Measurements from ENCODE around the gene MACROD1. TPM values are rescaled to one million over a fixed set of nuclear protein-coding genes. Genes with fewer than 3 reads are reported as not detected.

The MACROD1 gene
- total RNA-seq, 1 experiment from 2014 or later, result 30.9 TPM

DNA sequence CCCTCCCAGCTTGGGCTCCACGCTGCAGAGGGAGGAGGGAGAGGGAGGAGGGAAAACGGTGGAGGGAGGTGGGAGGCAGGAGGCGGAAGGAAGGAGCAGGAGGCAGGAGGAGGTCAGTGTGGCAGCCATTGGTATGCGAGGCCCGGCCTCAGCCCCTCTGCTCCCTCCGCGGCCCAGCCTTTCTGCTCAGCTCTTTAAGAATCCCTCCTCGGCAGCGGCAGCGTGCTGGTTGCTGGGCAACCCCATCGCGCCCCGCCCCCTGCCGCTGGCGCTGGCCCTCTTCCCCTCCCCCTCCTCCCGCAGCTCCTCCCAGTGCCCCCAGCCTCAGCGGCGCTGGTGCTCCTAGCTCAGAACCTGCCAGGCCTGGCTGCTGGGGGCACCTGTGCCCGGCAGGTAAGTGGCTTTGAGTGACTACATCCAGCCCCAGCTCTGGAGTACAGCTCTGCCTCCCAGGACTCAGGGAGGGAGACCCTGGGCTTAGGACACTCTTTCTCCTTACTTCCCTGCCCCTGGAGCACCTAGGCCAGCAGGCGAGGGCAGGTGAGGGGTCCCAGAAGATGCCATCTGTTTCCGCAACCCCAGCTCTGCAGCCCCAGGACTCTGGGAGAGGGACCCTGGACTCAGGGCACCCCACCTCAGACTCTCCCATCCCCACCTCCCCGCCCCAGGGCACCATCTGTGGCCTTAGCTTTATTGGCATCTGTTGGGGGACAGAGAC, 137.4 kb downstream of the MACROD1 start:
- DNase-seq, result peak; percentile 95
- H3K27me3 ChIP-seq (ENCODE audit: control insufficient read depth, insufficient read depth, low read length), result peaks cover 19% of the 10 kb centered on the region
- H3K4me3 ChIP-seq (ENCODE audit: insufficient read depth, low read depth, low read length), result no peak overlapping the region
- no peaks in the 10 kb centered on the region for H3K36me3 ChIP-seq (replicated peaks; ENCODE audit: control insufficient read depth, insufficient read depth, low read length)

DNA sequence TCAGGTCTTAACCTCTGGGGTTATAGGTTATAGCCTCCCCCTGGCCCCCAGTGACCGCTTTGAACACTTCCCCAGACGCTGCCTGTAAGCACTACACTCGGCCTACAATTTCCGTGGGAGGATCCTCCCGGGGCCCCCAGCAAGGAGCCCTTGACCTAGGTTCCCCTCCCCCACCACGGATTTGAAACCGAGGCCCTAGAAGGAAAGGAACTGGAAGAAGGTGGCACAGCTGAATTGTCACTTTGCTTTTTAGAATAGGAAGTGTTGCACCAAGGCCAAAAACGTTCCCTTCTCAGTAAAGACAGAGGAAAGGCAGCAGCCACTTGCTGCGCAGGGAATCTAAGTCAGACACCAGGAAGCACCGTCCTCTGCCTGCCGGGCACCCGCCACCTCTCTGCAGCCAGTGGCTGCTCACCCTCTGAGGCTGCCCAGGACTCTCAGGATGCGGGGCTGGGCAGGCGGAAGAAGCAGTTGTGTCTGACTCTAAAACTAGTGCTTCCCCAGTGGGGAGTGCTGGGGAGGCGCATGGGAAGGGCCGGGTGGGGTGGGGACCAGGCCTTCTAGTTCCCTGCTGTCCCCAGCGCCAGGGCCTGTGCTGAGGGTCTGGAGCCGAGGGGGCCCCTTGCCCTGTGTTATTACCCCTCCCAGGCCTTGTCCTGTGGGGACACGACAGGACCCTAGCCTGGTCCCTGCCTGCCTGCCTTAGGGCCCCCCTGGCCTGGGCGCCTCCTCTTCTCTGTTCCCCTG, 138.1 kb downstream of the MACROD1 start:
- Histone ChIP-seq H3K36me3 (replicated peaks; ENCODE audit: control insufficient read depth, insufficient read depth, low read length) (no peaks in the 10 kb centered on the region), H3K4me3 (ENCODE audit: insufficient read depth, low read depth, low read length) (no peak overlapping the region), H3K27me3 (ENCODE audit: control insufficient read depth, insufficient read depth, low read length) (peaks cover 16% of the 10 kb centered on the region)
- no peak for DNase-seq

- H3K27me3 ChIP-seq (ENCODE audit: control insufficient read depth, insufficient read depth, low read length), result peaks cover 9% of the 10 kb centered on the region
- no peak for DNase-seq
- H3K36me3 ChIP-seq (replicated peaks; ENCODE audit: control insufficient read depth, insufficient read depth, low read length), result no peaks in the 10 kb centered on the region
- H3K4me3 ChIP-seq (ENCODE audit: insufficient read depth, low read depth, low read length), result no peak overlapping the region
Measured at GRCh38 chr11:64026575-64027205, 139.2 kb downstream of the MACROD1 start.

DNA sequence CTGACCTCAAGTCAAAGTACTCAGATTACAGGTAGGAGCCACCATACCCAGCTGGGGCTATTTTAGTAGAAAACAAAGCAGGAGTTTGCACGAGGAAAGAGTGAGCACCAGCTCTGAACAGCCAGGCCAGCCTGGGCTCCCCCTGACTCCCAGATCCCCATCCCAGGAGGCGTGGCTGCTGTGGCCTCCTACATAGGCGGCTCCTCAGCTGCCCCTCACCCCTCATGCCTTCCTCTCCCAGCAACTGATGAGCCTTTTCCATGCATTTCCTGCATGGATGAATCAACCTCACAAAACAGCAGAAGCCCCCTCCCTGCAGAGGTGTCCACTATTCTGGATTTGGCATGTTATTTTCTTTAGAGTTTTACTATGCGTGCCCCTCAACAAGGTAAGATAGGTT, 140.7 kb downstream of the MACROD1 start:
- H3K36me3 ChIP-seq (replicated peaks; ENCODE audit: control insufficient read depth, insufficient read depth, low read length), result no peaks in the 10 kb centered on the region
- H3K4me3 ChIP-seq (ENCODE audit: insufficient read depth, low read depth, low read length), result no peak overlapping the region
- peak; percentile 88 for DNase-seq
- H3K27me3 ChIP-seq (ENCODE audit: control insufficient read depth, insufficient read depth, low read length), result peaks cover 5% of the 10 kb centered on the region

DNA sequence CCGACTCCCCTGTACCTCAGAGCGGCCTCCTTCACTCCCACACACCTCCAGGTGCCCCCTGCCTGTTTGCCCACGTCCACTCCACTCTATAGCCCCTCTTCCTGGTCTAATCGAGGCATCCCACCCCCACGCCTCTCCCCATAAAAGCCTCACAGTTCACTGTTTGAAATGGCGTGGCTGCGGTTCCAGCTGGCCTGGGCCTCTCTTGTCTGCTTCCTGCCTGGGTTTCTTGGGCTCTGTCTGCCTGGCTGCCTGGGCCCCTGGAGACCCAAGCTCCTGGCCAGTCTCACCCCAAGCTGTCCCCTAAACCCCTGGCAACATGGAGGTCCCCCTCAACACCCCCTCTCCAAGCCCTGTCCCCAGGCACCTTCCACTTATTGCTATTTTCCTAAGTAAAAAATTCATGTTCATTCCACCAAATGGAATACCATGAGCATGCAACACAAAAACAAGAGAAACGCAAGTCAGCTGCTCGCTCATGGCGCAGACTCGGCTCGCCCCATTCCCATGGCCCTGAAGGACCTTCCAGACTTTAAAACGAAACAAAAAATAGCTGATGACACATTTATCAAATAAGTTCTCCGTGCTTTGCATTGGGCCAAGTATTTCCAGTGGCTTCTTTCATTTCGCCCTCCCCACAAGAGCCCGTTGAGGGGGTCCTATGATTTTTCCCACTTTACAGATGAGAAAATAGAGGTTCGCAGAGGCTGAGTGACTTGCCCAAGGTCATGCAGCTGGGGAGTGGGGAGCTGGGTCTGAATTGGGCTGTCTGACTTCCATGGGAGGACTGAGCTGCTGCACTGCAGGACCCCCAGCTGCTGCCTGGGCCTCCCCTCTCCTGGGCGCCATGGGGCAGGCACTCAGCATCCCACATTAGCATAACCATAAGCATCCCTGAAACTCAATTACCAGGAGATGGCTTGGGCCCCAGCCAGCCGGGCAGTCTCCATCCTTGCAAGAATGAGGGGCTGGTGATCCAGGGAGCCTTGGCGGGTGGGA, 141.9 kb downstream of the MACROD1 start:
- no peak overlapping the region for H3K4me3 ChIP-seq (ENCODE audit: insufficient read depth, low read depth, low read length)
- DNase-seq, result no peak
- no peaks in the 10 kb centered on the region for H3K36me3 ChIP-seq (replicated peaks; ENCODE audit: control insufficient read depth, insufficient read depth, low read length)
- H3K27me3 ChIP-seq (ENCODE audit: control insufficient read depth, insufficient read depth, low read length), result peaks cover 2% of the 10 kb centered on the region

DNA sequence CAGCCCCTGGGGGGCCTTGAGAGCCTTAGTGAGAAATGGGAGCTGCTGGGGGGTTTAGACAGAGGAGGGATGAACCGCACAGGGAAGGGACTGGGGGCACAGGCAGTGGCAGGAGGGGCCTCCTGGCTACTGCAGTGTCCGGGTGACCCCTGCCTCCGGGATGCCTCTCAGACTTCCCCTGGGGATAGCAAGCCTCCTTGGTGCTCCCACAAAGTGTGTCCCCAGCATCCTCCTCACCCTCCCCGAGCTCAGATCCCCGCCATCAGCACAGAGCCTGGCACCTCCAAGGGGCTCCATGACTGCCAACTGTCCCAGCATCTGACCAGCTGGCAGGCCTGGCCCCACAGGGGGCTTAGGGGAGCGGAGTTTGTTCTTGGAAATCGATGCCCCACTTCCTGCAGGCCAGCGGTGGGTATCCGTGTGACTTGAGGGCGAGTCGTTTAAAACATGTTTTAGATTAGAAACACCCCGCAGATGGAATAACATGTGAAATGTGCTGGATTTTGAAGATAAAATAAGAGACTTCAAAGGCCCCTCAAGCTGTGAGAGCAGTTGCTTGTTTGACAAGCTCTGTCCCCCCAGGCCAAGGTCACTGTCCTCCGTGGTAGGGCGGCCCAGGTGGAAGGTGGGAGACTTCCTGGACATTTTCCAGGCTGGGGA, 143.7 kb downstream of the MACROD1 start:
- H3K4me3 ChIP-seq (ENCODE audit: insufficient read depth, low read depth, low read length), result no peak overlapping the region
- no peak for DNase-seq
- no peaks in the 10 kb centered on the region for H3K36me3 ChIP-seq (replicated peaks; ENCODE audit: control insufficient read depth, insufficient read depth, low read length)
- H3K27me3 ChIP-seq (ENCODE audit: control insufficient read depth, insufficient read depth, low read length), result no peaks in the 10 kb centered on the region

DNA sequence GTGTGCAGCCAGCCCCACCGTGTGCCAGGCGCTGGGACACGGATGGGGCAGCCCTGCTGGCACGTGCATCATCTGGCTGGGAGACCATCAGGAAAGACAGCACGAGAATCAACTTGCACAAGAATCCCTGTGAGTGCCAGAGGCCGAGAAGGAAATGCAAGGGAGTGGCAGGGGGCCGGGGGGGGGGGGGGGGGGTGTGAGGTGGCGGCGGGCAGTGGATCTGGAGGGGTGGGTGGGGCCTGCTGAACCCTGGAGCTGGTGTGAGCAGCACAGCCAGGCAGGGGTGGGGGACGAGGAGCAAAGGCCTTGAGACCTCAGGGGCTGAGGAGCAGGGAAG, 144.2 kb downstream of the MACROD1 start:
- Histone ChIP-seq H3K27me3 (ENCODE audit: control insufficient read depth, insufficient read depth, low read length) (no peaks in the 10 kb centered on the region), H3K4me3 (ENCODE audit: insufficient read depth, low read depth, low read length) (no peak overlapping the region), H3K36me3 (replicated peaks; ENCODE audit: control insufficient read depth, insufficient read depth, low read length) (no peaks in the 10 kb centered on the region)
- peak; percentile 88 for DNase-seq

DNA sequence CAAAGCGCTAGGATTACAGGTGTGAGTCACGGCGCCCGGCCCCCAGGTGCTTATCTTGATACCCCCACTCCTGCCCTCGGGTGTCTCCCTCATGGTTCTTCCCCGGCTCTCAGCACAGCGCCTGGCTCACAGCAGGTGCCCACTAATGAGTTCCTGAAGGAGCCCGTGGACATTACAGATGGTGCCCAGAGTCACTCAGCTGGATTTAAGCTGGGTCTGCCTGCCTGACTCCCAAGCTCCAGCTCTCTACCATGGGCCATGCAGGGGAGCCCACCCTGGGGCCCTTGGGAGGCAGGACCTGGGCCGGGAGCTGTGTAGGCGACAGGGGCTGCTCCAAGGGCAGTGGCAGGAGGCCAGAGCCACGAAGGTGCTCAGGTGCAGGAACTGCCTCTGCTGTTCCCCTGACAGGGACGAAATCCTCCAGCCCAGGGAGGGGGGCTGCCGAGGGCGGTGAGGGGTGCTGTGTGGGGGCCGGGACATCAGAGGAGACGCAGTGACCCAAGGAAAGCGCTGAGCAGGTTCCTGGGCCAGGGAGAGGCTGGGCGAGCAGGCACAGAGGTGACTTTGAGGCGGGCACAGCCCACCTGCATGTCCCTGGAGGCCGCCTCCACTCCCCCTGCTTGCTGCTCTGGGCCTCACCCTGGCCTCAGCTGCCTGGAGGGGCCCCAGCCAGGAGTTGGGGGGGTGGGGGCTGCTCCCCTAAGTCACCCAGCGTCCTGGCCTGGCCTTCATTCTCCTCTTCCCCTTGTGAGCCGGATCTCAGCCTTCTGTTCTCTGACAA, 144.7 kb downstream of the MACROD1 start:
- no peaks in the 10 kb centered on the region for H3K36me3 ChIP-seq (replicated peaks; ENCODE audit: control insufficient read depth, insufficient read depth, low read length)
- no peak for DNase-seq
- H3K27me3 ChIP-seq (ENCODE audit: control insufficient read depth, insufficient read depth, low read length), result no peaks in the 10 kb centered on the region
- H3K4me3 ChIP-seq (ENCODE audit: insufficient read depth, low read depth, low read length), result no peak overlapping the region

DNA sequence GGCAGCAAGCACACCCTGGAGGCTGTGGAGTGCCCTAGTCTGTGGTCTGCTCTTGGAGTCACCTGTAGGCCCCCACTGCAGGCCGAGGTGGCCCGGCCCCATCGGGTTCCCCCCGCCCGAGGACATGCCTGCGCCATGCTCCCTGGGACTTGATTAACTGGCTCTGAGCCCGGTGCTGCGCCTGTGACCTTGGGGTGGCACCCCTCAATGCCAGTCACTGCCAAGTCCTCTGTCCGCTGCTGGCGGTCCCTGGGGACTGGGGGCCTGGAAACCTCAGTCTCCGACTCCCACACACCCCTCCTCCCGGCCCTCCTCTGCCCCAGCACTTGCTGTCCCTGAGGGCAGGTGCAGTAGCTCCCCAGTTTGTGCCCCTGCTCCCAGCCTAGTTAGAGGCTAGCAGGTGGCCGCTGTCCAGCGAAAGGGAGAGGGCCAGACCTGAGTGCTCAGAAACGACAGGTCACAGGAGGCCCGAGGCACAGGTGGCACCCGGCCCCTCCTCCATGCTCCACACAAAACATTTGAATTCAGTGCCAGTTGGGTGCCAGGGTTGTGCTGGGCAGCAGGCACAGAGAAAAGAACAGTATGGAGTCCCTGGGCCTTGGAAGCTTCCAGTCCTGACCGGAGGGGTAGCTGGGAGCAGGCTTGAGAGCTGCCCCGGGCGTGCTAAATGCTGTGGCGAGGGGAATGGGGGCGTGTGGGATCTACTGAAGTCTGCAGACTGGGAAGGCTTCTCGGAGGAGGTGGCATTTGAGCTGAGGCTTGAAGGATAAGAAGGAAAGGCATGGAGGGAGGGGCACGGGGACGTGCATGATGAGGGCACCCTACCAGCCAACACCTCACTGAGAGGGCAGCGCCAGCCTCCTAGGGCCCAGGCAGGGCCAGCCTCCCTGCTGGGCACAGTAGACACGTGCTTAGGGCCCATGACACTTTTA, 146.5 kb downstream of the MACROD1 start:
- DNase-seq, result no peak
- Histone ChIP-seq H3K4me3 (ENCODE audit: insufficient read depth, low read depth, low read length) (no peak overlapping the region), H3K36me3 (replicated peaks; ENCODE audit: control insufficient read depth, insufficient read depth, low read length) (no peaks in the 10 kb centered on the region), H3K27me3 (ENCODE audit: control insufficient read depth, insufficient read depth, low read length) (no peaks in the 10 kb centered on the region)

GRCh38 chr11:64018310-64018709, 147.6 kb downstream of the MACROD1 start:
- no peaks in the 10 kb centered on the region for H3K27me3 ChIP-seq (ENCODE audit: control insufficient read depth, insufficient read depth, low read length)
- H3K36me3 ChIP-seq (replicated peaks; ENCODE audit: control insufficient read depth, insufficient read depth, low read length), result no peaks in the 10 kb centered on the region
- no peak overlapping the region for H3K4me3 ChIP-seq (ENCODE audit: insufficient read depth, low read depth, low read length)
- DNase-seq, result no peak

GRCh38 chr11:64017945-64018224, 148.0 kb downstream of the MACROD1 start:
- DNase-seq, result no peak
- no peak overlapping the region for H3K4me3 ChIP-seq (ENCODE audit: insufficient read depth, low read depth, low read length)
- no peaks in the 10 kb centered on the region for H3K36me3 ChIP-seq (replicated peaks; ENCODE audit: control insufficient read depth, insufficient read depth, low read length)
- H3K27me3 ChIP-seq (ENCODE audit: control insufficient read depth, insufficient read depth, low read length), result no peaks in the 10 kb centered on the region

DNA sequence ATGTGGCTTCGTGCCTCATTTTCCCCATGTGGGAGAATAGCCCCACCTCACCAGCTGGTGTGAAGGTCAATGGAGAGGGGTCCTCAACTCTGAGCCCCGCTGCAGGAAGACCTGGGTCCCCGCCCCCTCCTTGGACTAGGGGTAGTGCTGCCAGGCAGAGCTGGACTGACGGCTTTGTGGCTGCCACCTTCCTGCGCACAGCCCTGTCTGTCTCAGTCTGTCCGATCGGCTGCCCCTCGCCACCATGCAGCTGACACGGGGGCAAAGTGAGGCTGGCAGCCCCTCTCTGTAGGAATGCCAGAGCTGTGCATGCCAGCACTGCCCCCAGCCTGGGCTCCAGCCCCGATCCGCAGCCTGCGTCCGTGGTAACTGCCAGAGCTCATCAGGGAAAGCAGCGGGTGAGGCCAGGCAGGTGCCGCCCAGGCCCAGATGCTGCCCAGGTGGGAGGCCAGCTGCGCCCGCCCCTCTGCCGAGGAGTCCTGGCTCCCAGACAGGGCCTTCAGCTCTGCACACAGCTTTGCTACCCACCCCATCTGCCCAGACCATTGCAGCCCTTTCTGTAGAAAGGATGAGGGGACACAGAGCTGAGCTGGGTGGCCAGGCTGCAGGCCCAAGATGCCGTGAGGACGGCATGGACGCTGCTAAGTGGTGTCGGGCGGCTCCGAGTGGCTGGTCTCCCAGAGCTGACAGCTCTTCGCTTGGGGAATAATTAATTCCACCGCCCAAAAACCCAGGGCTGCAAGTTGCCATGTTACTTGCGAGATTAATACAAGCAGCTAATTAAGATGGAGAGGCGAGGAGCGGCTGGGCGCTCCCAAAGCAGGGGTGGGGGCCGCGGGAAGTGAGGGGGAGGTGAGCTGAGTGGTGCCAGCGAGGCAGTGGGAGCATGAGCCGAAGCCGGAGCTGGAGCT, 149.7 kb downstream of the MACROD1 start:
- no peaks in the 10 kb centered on the region for H3K36me3 ChIP-seq (replicated peaks; ENCODE audit: control insufficient read depth, insufficient read depth, low read length)
- H3K4me3 ChIP-seq (ENCODE audit: insufficient read depth, low read depth, low read length), result no peak overlapping the region
- peaks cover 1% of the 10 kb centered on the region; the same call in 1 of the 2 replicates for H3K27me3 ChIP-seq (ENCODE audit: control insufficient read depth, insufficient read depth, low read length)
- DNase-seq, result no peak
